ENCODE measurements around the gene VDAC1.
A peak's percentile ranks its signal among the peaks of the same experiment; 100 is the strongest.

VDAC1 gene

DNA sequence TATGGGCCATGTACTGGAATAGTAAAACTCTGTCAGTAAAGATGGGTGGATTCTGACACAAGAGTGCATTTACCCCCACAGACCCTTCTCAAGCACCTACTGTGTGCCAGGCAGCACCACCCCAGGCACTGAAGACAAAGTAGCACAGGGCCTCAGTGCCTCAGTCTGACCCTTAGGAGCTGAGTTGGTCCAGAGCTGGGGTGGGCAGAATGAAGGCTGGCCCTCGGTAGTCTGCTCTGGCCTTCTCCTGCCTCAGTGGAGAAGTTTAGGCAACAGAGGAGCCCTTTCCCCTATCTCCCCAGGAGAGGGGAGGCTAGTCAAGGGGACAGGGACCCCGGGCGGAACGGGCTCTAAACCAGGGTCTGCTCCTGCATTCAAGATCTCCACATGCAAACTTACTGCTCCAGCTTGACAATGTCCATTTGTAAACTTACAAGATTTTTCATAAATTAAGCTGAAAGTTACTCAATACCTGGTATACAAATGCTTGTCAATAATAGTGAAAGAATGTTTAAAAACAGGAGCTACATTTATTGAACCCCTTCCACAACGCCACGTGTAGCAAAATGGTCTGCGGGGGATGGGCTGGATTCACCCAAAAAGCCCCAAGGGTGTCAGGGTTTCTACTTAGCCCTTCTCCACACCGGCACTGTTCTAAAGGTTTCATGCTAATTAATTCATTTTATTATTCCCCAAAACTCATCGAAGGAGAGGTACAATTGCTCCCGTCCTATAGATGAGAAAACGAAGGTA lies 1.5 kb downstream of the VDAC1 start:
- Histone ChIP-seq H3K79me2 (ENCODE audit: control insufficient read depth, low read length) (peaks cover 79% of the 10 kb centered on the region), H3F3A (ENCODE audit: control insufficient read depth, insufficient read depth) (no peaks in the 10 kb centered on the region), H3K27me3 (ENCODE audit: control insufficient read depth, low read length) (no peaks in the 10 kb centered on the region), H3K4me3 (ENCODE audit: low read length) (peak overlapping the region; percentile 84), H3K4me1 (ENCODE audit: control insufficient read depth, low read length) (peaks cover 43% of the 10 kb centered on the region), H3K9me2 (replicated peaks; ENCODE audit: control insufficient read depth, low read length) (no peaks in the 10 kb centered on the region), H3K4me2 (ENCODE audit: low read length) (peak overlapping the region; percentile 90), H3K36me3 (ENCODE audit: control insufficient read depth, low read length) (peaks cover 51% of the 10 kb centered on the region), H3K27ac (ENCODE audit: low read depth, low read length) (peak overlapping the region; percentile 78), H3K9me3 (ENCODE audit: control insufficient read depth, insufficient read depth, low read length) (no peaks in the 10 kb centered on the region), H4K20me1 (ENCODE audit: control insufficient read depth, insufficient read depth, low read depth, low read length) (peaks cover 23% of the 10 kb centered on the region)
- TF ChIP-seq, protein P1, sequence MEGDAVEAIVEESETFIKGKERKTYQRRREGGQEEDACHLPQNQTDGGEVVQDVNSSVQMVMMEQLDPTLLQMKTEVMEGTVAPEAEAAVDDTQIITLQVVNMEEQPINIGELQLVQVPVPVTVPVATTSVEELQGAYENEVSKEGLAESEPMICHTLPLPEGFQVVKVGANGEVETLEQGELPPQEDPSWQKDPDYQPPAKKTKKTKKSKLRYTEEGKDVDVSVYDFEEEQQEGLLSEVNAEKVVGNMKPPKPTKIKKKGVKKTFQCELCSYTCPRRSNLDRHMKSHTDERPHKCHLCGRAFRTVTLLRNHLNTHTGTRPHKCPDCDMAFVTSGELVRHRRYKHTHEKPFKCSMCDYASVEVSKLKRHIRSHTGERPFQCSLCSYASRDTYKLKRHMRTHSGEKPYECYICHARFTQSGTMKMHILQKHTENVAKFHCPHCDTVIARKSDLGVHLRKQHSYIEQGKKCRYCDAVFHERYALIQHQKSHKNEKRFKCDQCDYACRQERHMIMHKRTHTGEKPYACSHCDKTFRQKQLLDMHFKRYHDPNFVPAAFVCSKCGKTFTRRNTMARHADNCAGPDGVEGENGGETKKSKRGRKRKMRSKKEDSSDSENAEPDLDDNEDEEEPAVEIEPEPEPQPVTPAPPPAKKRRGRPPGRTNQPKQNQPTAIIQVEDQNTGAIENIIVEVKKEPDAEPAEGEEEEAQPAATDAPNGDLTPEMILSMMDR (IDR thresholded peaks at IDR 0.05; ENCODE audit: low read depth, low read length, poor library complexity, severe bottlenecking): no peak
- no peak for TF ChIP-seq EZH2phosphoT487 (IDR thresholded peaks at IDR 0.05; ENCODE audit: borderline replicate concordance, low read length)

DNA sequence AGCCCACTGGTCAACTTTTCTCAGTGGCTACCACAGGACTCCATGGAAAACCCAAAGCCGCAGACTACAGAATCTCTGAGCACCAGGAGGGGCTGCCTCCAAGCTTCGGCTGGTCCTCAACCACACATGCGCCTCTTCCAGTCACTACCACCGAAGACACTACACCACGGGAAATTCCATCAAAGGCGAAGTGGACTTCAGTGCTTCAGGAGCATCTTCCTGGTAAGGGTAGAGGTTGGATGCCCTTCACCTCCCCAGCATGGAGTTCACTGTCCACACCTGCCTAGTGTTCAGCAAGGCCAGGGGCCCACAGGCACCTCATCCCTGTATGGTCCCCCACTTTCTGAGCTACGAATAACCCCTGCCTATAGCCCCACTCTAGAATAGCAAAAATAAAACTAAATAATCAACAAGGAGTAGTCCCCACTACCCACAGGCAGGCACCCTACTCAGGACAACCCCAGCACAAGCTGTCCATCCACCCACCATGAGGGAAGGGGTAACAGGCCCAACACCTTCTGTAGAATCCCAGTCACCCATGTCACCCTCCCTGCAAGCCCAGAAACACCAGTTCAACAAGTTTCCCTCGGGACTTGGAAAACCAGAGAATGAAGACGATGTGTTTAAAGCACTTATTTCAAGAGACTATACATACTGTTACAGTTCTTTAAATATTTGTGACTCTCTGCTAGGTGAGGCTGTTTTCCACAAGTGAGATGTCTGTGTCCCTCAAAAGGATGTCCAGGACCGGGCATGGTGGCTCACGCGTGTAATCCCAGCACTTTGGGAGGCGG lies 2.6 kb downstream of the VDAC1 start:
- TF ChIP-seq EZH2phosphoT487 (IDR thresholded peaks at IDR 0.05; ENCODE audit: borderline replicate concordance, low read length): no peak
- TF ChIP-seq, protein P1 (IDR thresholded peaks at IDR 0.05; ENCODE audit: low read depth, low read length, poor library complexity, severe bottlenecking): no peak

DNA sequence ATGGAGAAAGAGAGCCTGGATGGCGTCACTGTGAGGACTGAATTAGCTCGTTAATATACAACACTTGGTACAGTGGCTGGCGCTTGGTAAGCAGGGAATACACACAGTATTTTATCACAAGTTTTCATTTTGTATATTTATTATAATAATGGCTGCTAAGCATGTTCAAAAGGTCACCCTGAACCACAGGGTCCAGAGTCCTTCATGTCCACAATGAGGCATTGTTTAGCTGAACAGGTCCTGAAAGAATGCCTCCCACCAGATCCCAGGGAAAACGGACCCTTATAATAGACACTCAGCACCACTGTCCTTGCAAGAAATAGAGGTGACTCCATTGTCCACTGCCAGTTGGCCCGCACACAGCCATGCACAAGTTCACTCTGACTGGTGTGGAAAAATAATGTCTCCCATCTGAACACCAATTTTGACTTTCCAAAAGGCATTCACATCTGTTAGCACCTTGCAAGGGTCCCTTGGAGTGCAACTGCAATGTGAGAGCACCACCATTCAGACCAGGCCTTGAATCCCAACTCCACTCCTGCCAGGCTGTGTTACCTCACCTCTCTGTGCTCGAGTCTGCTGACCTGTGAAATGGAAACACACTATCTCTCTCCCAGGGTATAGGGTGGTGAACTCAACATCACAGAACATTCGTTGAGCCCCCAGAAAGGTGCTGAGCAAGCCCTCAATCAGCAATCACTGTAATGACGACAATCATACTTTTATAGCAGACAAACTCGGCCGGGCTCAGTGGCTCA lies 3.9 kb downstream of the VDAC1 start:
- no peaks in the 10 kb centered on the region for H3K9me2 ChIP-seq (replicated peaks; ENCODE audit: control insufficient read depth, low read length)
- H3K9me3 ChIP-seq (ENCODE audit: control insufficient read depth, insufficient read depth, low read length): no peaks in the 10 kb centered on the region
- peaks cover 27% of the 10 kb centered on the region for H4K20me1 ChIP-seq (ENCODE audit: control insufficient read depth, insufficient read depth, low read depth, low read length)
- H3K27ac ChIP-seq (ENCODE audit: low read depth, low read length): no peak overlapping the region
- no peak for TF ChIP-seq EZH2phosphoT487 (IDR thresholded peaks at IDR 0.05; ENCODE audit: borderline replicate concordance, low read length)
- TF ChIP-seq, protein P1 (IDR thresholded peaks at IDR 0.05; ENCODE audit: low read depth, low read length, poor library complexity, severe bottlenecking): no peak
- H3K27me3 ChIP-seq (ENCODE audit: control insufficient read depth, low read length): no peaks in the 10 kb centered on the region
- H3K4me2 ChIP-seq (ENCODE audit: low read length): no peak overlapping the region; the same call in 1 of the 2 replicates
- no peak overlapping the region for H3K4me3 ChIP-seq (ENCODE audit: low read length)
- peaks cover 98% of the 10 kb centered on the region for H3K79me2 ChIP-seq (ENCODE audit: control insufficient read depth, low read length)
- H3F3A ChIP-seq (ENCODE audit: control insufficient read depth, insufficient read depth): no peaks in the 10 kb centered on the region
- H3K36me3 ChIP-seq (ENCODE audit: control insufficient read depth, low read length): peaks cover 60% of the 10 kb centered on the region
- H3K4me1 ChIP-seq (ENCODE audit: control insufficient read depth, low read length): peaks cover 54% of the 10 kb centered on the region

More for the DNA sequence above, 2.6 kb downstream of the VDAC1 start:
- peak overlapping the region; percentile 90 for H3K4me2 ChIP-seq (ENCODE audit: low read length)
- no peaks in the 10 kb centered on the region for H3K27me3 ChIP-seq (ENCODE audit: control insufficient read depth, low read length)
- peaks cover 90% of the 10 kb centered on the region for H3K79me2 ChIP-seq (ENCODE audit: control insufficient read depth, low read length)
- peaks cover 51% of the 10 kb centered on the region for H3K36me3 ChIP-seq (ENCODE audit: control insufficient read depth, low read length)
- H3K9me3 ChIP-seq (ENCODE audit: control insufficient read depth, insufficient read depth, low read length): no peaks in the 10 kb centered on the region
- peak overlapping the region; percentile 84 for H3K4me3 ChIP-seq (ENCODE audit: low read length)
- H4K20me1 ChIP-seq (ENCODE audit: control insufficient read depth, insufficient read depth, low read depth, low read length): peaks cover 23% of the 10 kb centered on the region
- H3K9me2 ChIP-seq (replicated peaks; ENCODE audit: control insufficient read depth, low read length): no peaks in the 10 kb centered on the region
- H3K4me1 ChIP-seq (ENCODE audit: control insufficient read depth, low read length): peaks cover 44% of the 10 kb centered on the region
- no peaks in the 10 kb centered on the region for H3F3A ChIP-seq (ENCODE audit: control insufficient read depth, insufficient read depth)
- no peak overlapping the region for H3K27ac ChIP-seq (ENCODE audit: low read depth, low read length)
